H1 (cell line): Measurements from ENCODE around the gene OR9A2.

ENCODE experiments used
- FOSL1 ChIP-seq: IDR thresholded peaks from 2 replicates; pipeline ENCODE4 v1.6.1; 2011; ENCODE audit warnings: mild to moderate bottlenecking, low read depth, low read length, moderate library complexity; ENCODE audit not compliant: insufficient read depth
- MAFK ChIP-seq: IDR thresholded peaks from 2 replicates; pipeline ENCODE4 v1.6.1; 2012; ENCODE audit warnings: low read depth, mild to moderate bottlenecking, improper control_type of control experiment, low read length
- MAX ChIP-seq: IDR thresholded peaks from 2 replicates; pipeline ENCODE4 v1.6.1; 2012; ENCODE audit warnings: inconsistent platforms
- POLR2AphosphoS5 ChIP-seq: IDR thresholded peaks from 2 replicates; pipeline ENCODE4 v1.6.1; 2011; ENCODE audit warnings: low read depth, low read length
- RFX5 ChIP-seq: IDR thresholded peaks from 2 replicates; pipeline ENCODE4 v1.6.1; 2011; ENCODE audit warnings: low read depth, low read length, improper control_type of control experiment, borderline replicate concordance
- SP1 ChIP-seq: IDR thresholded peaks from 2 replicates; pipeline ENCODE4 v1.6.1; 2011; ENCODE audit warnings: low read depth, low read length

GRCh38 chr7:142983825-142984224 is 43.1 kb downstream of the OR9A2 start:
- TF ChIP-seq SP1 (no peak), MAFK (no peak), MAX (no peak), RFX5 (no peak), FOSL1 (no peak), POLR2AphosphoS5 (no peak)
